Left lung (tissue), 10 donors: ENCODE measurements around the gene UNC119B. TPM values are rescaled to one million over a fixed set of nuclear protein-coding genes. Genes with fewer than 3 reads are reported as not detected.
A peak's percentile ranks its signal among the peaks of the same experiment; 100 is the strongest.

Source experiments
- ATAC-seq: fragments of 200-7000 bp; cut with Tn5 transposase; one replicate; pipeline ENCODE4 v1.9.1; 2020; ENCODE audit warnings: moderate library complexity
- DNase-seq, 4 donors: peaks; one replicate each; pipeline ENCODE4 v3.0.0-alpha.2; 2013 to 2020
- H3K27ac ChIP-seq, 2 donors: fragments of 200-600 bp; sonication (generic) in 1 of 2; one replicate each; pipeline versions ENCODE4 v1.5.0 to v1.8.0; 2020 to 2021
- H3K27me3 ChIP-seq, 2 donors: fragments of 200-600 bp; sonication (generic) in 1 of 2; one replicate each; pipeline versions ENCODE4 v1.5.0 to v1.8.0; 2020 to 2021
- H3K36me3 ChIP-seq, 2 donors: fragments of 200-600 bp; sonication (generic) in 1 of 2; one replicate each; pipeline versions ENCODE4 v1.5.0 to v1.8.0; 2020 to 2021
- H3K4me1 ChIP-seq, 2 donors: fragments of 200-600 bp; one replicate each; pipeline ENCODE4 v1.8.0; 2021
- H3K4me3 ChIP-seq, 2 donors: fragments of 200-600 bp; sonication (generic) in 1 of 2; one replicate each; pipeline versions ENCODE4 v1.5.0 to v1.8.0; 2020 to 2021; ENCODE audit warnings: mild to moderate bottlenecking in 1 of 2
- H3K9me3 ChIP-seq, 2 donors: fragments of 200-600 bp; sonication (generic) in 1 of 2; one replicate each; pipeline versions ENCODE4 v1.5.0 to v1.8.0; 2020 to 2021
- CTCF ChIP-seq, 2 donors: fragments of 200-600 bp; sonication (generic) in 1 of 2; IDR thresholded peaks; one replicate each; pipeline versions ENCODE4 v1.5.0 to v1.8.0; 2021; ENCODE audit warnings: antibody characterized with exemption in 2 of 2
- intact Hi-C, 2 donors: fragments of 100-400 bp; cut with DNase I; formaldehyde crosslinking; loops; one replicate each; pipeline versions ENCODE4 v1.11.2 to v1.14.2; 2022
- polyA plus RNA-seq, 6 donors: library from polyadenylated mRNA; unstranded; fragments of 120-200 nt; gene quantifications; one replicate each; pipeline ENCODE4 v1.2.1, GENCODE V29; 2013; ENCODE audit not compliant: insufficient read length in 6 of 6
- total RNA-seq, 2 donors: library from RNA; stranded (reverse); fragmentation: NEBNext Ultra II Directional; extraction: Animal tissue kit (Norgen Biotek cat#: 25700); gene quantifications; one replicate each; pipeline ENCODE4 v1.2.1, GENCODE V29; 2021
- donor health status: DM: no; HTN: yes; CAD: no.
- donor health status: DM: no; HTN: no; CAD: no.

UNC119B gene
- total and polyA plus RNA-seq, 8 donors = 23.3 to 63.2 (median 55.0) TPM

GRCh38 chr12:120708651-120709050, 1.6 kb upstream of the UNC119B start:
- Histone ChIP-seq H3K9me3 (no peaks in the 10 kb centered on the region), H3K36me3 (peaks cover 0 to 6% of the 10 kb centered on the region in 2 donors), H3K4me3 (no peak overlapping the region), H3K27ac (no peak overlapping the region), H3K4me1 (peaks cover 15 to 36% of the 10 kb centered on the region in 2 donors), H3K27me3 (no peaks in the 10 kb centered on the region)
- ATAC-seq (peak; percentile 7), DNase-seq (no peak)
- TF ChIP-seq CTCF (IDR thresholded peaks at IDR 0.05) = no peak
- intact Hi-C loops = no loop called here

- H3K4me3 ChIP-seq = peak overlapping the region; percentile 84 to 88
- peaks cover 0 to 26% of the 10 kb centered on the region in 2 donors for H3K36me3 ChIP-seq
- peak in 2 of 4 donors; percentile 50 to 79 for DNase-seq
- peak overlapping the region; percentile 83 to 88 for H3K27ac ChIP-seq
- peak; percentile 57 for ATAC-seq
- H3K9me3 ChIP-seq = no peaks in the 10 kb centered on the region
- H3K27me3 ChIP-seq = no peaks in the 10 kb centered on the region
- intact Hi-C loops = loop anchor here in 1 of 2 donors (5.0 to 10.0 kb wide), 2 partner anchors 64 to 126 kb away; partner anchors contain the start of gene POP5
- peaks cover 12 to 41% of the 10 kb centered on the region in 2 donors for H3K4me1 ChIP-seq
- TF ChIP-seq CTCF (IDR thresholded peaks at IDR 0.05) = no peak
These were observed 593 bp downstream of the UNC119B start for GRCh38 chr12:120710805-120711296.

GRCh38 chr12:120711411-120711810, 1.2 kb downstream of the UNC119B start:
- no peak for TF ChIP-seq CTCF (IDR thresholded peaks at IDR 0.05)
- ATAC-seq (peak; percentile 4), DNase-seq (no peak)
- Histone ChIP-seq H3K4me1 (peaks cover 12 to 41% of the 10 kb centered on the region in 2 donors), H3K27ac (peak overlapping the region in 1 of 2 donors; percentile 88), H3K4me3 (peak overlapping the region; percentile 84 to 88), H3K9me3 (no peaks in the 10 kb centered on the region), H3K36me3 (peaks cover 3 to 31% of the 10 kb centered on the region in 2 donors), H3K27me3 (no peaks in the 10 kb centered on the region)
- intact Hi-C loops = loop anchor here in 1 of 2 donors (5.0 to 10.0 kb wide), 2 partner anchors 64 to 127 kb away; partner anchors contain the start of gene POP5

- H3K9me3 ChIP-seq = no peaks in the 10 kb centered on the region
- no peaks in the 10 kb centered on the region for H3K27me3 ChIP-seq
- H3K4me1 ChIP-seq = peaks cover 12 to 41% of the 10 kb centered on the region in 2 donors
- DNase-seq (peak in 1 of 4 donors; percentile 56), ATAC-seq (no peak)
- H3K27ac ChIP-seq = no peak overlapping the region
- peaks cover 5 to 43% of the 10 kb centered on the region in 2 donors for H3K36me3 ChIP-seq
- intact Hi-C loops = loop anchor here in 1 of 2 donors (5.0 to 10.0 kb wide), 2 partner anchors 65 to 128 kb away; partner anchors contain the start of gene POP5
- H3K4me3 ChIP-seq = no peak overlapping the region
- no peak for TF ChIP-seq CTCF (IDR thresholded peaks at IDR 0.05)
These were observed 2.4 kb downstream of the UNC119B start for GRCh38 chr12:120712610-120713009.

- ATAC-seq = peak; percentile 76
- peak; percentile 86 to 89 for TF ChIP-seq CTCF (IDR thresholded peaks at IDR 0.05)
- Histone ChIP-seq H3K27me3 (no peaks in the 10 kb centered on the region), H3K4me3 (no peak overlapping the region), H3K9me3 (no peaks in the 10 kb centered on the region), H3K36me3 (peaks cover 5 to 57% of the 10 kb centered on the region in 2 donors), H3K27ac (no peak overlapping the region), H3K4me1 (peaks cover 12 to 44% of the 10 kb centered on the region in 2 donors)
- DNase-seq = peak in 3 of 4 donors; percentile 58 to 86 (median 65)
- intact Hi-C loops = loop anchor here in 1 of 2 donors (5.0 to 10.0 kb wide), 2 partner anchors 67 to 129 kb away; partner anchors contain the start of gene POP5
These were observed 3.7 kb downstream of the UNC119B start for GRCh38 chr12:120713861-120714482.
